Colonic mucosa (tissue), 4 donors: Measurements from ENCODE around the gene WDR33. TPM values are rescaled to one million over a fixed set of nuclear protein-coding genes. Genes with fewer than 3 reads are reported as not detected.

Source experiments
- DNase-seq: peaks from one replicate; pipeline ENCODE4 v3.0.0-alpha.2; 2020
- H3K27ac ChIP-seq: fragments of 200-600 bp; one replicate; pipeline ENCODE4 v1.8.0; 2021
- H3K27me3 ChIP-seq: fragments of 200-600 bp; one replicate; pipeline ENCODE4 v1.8.0; 2021
- H3K36me3 ChIP-seq: fragments of 200-600 bp; one replicate; pipeline ENCODE4 v1.8.0; 2021
- H3K4me1 ChIP-seq: fragments of 200-600 bp; one replicate; pipeline ENCODE4 v1.8.0; 2021; ENCODE audit warnings: mild to moderate bottlenecking
- H3K4me3 ChIP-seq: fragments of 200-600 bp; one replicate; pipeline ENCODE4 v1.8.0; 2021
- H3K9ac ChIP-seq, 2 donors: one replicate each; pipeline ENCODE4 v1.7.0; 2013; ENCODE audit warnings: control low read depth in 2 of 2, low read depth in 2 of 2, low read length in 2 of 2
- H3K9me3 ChIP-seq: fragments of 200-600 bp; one replicate; pipeline ENCODE4 v1.8.0; 2021
- CTCF ChIP-seq: fragments of 200-600 bp; IDR thresholded peaks from one replicate; pipeline ENCODE4 v1.8.0; 2022; ENCODE audit warnings: antibody characterized with exemption, mild to moderate bottlenecking
- intact Hi-C: fragments of 100-400 bp; cut with DNase I; formaldehyde crosslinking; loops from one replicate; pipeline ENCODE4 v1.14.1; 2022
- total RNA-seq, 2 donors: library from RNA; stranded (reverse); fragmentation: NEBNext Ultra II Directional in 1 of 2; extraction: Animal tissue kit (Norgen Biotek cat#: 25700) in 1 of 2; gene quantifications; one replicate each; pipeline ENCODE4 v1.2.1, GENCODE V29; 2021
- donor health status: healthy.
- donor health status: DM: no; HTN: no; CAD: no.
- donor health status: DM: no; HTN: no; CAD: no.

The WDR33 gene
- total RNA-seq, 2 donors from 2014 or later = 48.1 to 59.4 TPM

DNA sequence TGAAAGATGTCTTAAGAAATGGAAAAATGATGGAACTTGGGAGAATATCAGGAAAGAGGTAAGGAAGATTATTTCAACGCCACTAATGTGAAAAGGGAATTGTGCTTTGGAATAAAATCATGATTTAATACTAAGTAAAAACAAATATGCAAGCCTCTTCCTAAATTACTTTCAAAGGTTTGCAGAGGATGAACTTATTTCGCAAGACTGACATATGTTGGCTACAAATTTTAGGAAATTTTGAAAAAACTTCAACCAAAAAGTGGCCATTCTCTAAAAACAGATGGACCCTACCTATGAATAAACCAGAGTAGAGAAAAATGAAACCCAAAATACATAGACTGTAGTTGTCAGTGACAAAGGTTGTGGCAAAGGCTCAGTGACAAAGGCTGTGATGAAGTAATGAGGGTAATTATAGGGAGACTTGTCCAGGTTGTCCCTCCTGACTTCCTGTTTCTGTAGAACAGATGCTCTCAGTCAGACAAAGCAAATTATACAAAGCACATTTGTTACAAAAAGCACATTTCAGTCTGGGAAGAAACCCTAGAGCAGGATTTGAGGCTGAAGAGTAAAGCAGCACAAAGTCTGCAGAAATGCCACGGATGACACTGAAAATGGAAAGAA is 70.2 kb downstream of the WDR33 start:
- no peak overlapping the region for H3K4me3 ChIP-seq
- intact Hi-C loops = no loop called here
- H3K4me1 ChIP-seq = no peaks in the 10 kb centered on the region
- no peaks in the 10 kb centered on the region for H3K9me3 ChIP-seq
- no peak overlapping the region for H3K27ac ChIP-seq
- no peaks in the 10 kb centered on the region for H3K27me3 ChIP-seq
- TF ChIP-seq CTCF = no peak
- H3K9ac ChIP-seq = no peak overlapping the region
- no peaks in the 10 kb centered on the region for H3K36me3 ChIP-seq
- no peak for DNase-seq

GRCh38 chr2:127739800-127740199 is 71.2 kb downstream of the WDR33 start:
- no peaks in the 10 kb centered on the region for H3K9me3 ChIP-seq
- DNase-seq = no peak
- H3K27ac ChIP-seq = no peak overlapping the region

GRCh38 chr2:127737892-127738291 is 73.1 kb downstream of the WDR33 start:
- Histone ChIP-seq H3K27me3 (no peaks in the 10 kb centered on the region), H3K4me3 (no peak overlapping the region), H3K4me1 (no peaks in the 10 kb centered on the region), H3K9ac (no peak overlapping the region), H3K9me3 (no peaks in the 10 kb centered on the region), H3K27ac (no peak overlapping the region), H3K36me3 (no peaks in the 10 kb centered on the region)
- intact Hi-C loops = no loop called here
- no peak for DNase-seq
- no peak for TF ChIP-seq CTCF

More at GRCh38 chr2:127739800-127740199, 71.2 kb downstream of the WDR33 start:
- Histone ChIP-seq H3K27me3 (no peaks in the 10 kb centered on the region), H3K4me3 (no peak overlapping the region), H3K36me3 (no peaks in the 10 kb centered on the region), H3K9ac (no peak overlapping the region), H3K4me1 (no peaks in the 10 kb centered on the region)
- intact Hi-C loops = no loop called here
- no peak for TF ChIP-seq CTCF

- no peaks in the 10 kb centered on the region for H3K4me1 ChIP-seq
- H3K4me3 ChIP-seq = no peak overlapping the region
- DNase-seq = no peak
- H3K27ac ChIP-seq = no peak overlapping the region
- H3K27me3 ChIP-seq = no peaks in the 10 kb centered on the region
- no peak for TF ChIP-seq CTCF
- intact Hi-C loops = no loop called here
- H3K9me3 ChIP-seq = no peaks in the 10 kb centered on the region
- no peak overlapping the region for H3K9ac ChIP-seq
- H3K36me3 ChIP-seq = no peaks in the 10 kb centered on the region
Observed at GRCh38 chr2:127735537-127736399, 75.2 kb downstream of the WDR33 start.

DNA sequence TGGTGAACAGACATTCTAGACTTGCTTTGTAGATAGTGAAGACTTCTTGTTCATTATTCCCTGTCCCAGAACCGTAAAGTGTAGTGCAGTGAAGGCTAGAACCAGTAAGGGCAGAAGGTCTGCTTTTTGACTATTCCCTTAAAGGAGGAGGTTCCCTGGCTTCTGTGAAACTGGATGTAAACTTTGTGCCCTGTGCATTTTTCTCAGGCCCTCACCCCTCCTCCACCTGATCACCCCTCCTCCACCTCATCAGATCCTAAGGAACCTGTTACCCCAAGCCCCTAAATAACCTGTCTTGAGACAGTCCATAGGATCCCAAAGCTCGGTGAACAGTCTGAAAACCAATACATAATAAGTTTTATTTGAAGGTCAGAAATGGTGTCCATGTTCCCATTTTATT is 75.9 kb downstream of the WDR33 start:
- Histone ChIP-seq H3K36me3 (no peaks in the 10 kb centered on the region), H3K4me1 (no peaks in the 10 kb centered on the region), H3K27me3 (no peaks in the 10 kb centered on the region), H3K9me3 (no peaks in the 10 kb centered on the region), H3K4me3 (no peak overlapping the region), H3K27ac (no peak overlapping the region), H3K9ac (no peak overlapping the region)
- intact Hi-C loops = no loop called here
- no peak for DNase-seq
- TF ChIP-seq CTCF = no peak
